Suppressor macrophage treated with lipopolysaccharide for 1 hour (primary cell): ENCODE data around the gene NTF4.
"Not testable (repeated sequence)": the region's sequence is repeated elsewhere in the genome, so short reads cannot be mapped to it uniquely, and the experiment has no call there.

Source experiments
- DNase-seq, 3 donors: peaks; one replicate each; pipeline ENCODE4 v3.0.0-alpha.2; 2020 to 2022

Gene NTF4

GRCh38 chr19:49056101-49056901 is 8.3 kb downstream of the NTF4 start:
- DNase-seq: peak; percentile 48 to 86 (median 69)

DNA sequence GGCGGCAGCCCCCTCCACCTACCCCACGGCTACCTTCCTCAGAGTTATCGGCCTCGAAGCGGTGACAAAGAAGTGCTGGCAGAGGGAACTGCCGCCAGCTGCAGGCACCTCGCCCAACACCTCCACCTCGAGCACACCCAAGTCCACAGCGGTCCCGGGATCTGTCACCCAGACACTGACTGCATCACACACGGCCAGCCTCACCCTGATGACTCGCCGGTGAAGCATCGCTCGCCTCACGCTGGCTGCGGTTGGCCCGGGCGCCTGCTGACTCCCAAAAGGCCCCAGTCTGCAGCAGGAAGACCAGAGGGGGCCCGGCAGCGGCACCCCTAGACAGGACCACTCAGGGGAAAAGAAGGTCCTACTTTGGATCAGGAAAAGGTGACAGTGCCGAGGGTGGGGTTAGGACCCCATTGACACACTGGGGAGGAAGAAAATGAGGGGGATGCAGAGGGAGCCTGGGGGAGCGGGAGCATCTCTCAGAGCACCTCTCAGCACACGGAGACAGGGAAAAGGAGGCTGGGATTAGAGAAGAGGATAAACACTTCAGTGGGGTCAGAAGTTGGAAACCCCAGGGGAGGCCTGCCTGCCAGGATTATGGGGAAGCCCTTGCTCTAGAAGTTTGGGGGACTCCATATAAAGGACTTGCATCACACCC is 14.1 kb downstream of the NTF4 start:
- not testable (repeated sequence) for DNase-seq

GRCh38 chr19:49049834-49050233 is 14.8 kb downstream of the NTF4 start:
- not testable (repeated sequence) for DNase-seq

GRCh38 chr19:49049011-49049410 is 15.6 kb downstream of the NTF4 start, which contains the start of gene CGB8:
TSS of gene CGB8 (minus strand) at chr19:49049111. CDS start at chr19:49048739, 372 bp downstream.
- DNase-seq: not testable (repeated sequence)

DNA sequence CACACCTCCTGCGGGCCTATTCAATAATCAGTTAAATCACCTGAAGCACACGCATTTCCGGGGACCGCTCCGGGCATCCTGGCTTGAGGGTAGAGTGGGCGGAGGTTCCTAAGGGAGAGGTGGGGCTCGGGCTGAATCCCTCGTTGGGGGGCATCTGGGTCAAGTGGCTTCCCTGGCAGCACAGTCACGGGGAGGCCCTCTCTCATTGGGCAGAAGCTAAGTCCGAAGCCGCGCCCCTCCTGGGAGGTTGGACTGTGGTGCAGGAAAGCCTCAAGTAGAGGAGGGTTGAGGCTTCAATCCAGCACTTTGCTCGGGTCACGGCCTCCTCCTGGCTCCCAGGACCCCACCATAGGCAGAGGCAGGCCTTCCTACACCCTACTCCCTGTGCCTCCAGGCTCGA is 21.1 kb downstream of the NTF4 start, which contains the start of gene CGB5:
Gene CGB5, plus strand, starts transcription at position 301 of the 400 bp plus-strand sequence. CDS start 362 bp downstream, outside the sequence.
- not testable (repeated sequence) for DNase-seq

DNA sequence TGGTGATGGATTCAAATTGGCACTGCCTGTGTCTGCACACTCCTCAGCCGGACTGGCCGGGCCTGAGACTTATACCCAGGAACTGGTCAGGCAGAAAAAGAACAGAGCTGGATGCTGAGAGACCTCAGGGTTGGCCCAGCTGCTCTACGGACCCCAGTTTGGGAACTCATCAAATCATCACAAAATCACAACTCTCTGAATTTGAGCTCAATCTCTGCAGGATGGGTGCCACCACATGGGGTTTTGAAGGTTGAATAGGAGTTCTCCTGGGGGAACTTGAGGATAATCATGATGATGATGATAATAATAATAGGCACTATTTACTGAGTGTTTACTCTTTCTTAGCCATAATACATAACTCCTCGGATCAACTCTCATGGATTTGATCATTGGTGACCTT is 22.0 kb downstream of the NTF4 start:
- DNase-seq: not testable (repeated sequence)

DNA sequence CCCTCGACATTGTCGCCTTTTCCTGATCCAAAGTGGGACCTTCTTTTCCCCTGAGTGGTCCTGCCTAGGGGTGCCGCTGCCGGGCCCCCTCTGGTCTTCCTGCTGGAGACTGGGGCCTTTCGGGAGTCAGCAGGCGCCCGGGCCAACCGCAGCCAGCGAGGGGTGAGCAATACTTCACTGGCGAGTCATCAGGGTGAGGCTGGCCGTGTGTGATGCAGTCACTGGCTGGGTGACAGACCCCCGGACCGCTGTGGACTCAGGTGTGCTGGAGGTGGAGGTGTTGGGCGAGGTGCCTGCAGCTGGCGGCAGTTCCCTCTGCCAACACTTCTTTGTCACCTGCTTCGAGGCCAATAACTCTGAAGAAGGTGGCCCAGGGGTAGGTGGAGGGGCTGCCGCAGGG is 22.4 kb downstream of the NTF4 start:
- DNase-seq: no peak

DNA sequence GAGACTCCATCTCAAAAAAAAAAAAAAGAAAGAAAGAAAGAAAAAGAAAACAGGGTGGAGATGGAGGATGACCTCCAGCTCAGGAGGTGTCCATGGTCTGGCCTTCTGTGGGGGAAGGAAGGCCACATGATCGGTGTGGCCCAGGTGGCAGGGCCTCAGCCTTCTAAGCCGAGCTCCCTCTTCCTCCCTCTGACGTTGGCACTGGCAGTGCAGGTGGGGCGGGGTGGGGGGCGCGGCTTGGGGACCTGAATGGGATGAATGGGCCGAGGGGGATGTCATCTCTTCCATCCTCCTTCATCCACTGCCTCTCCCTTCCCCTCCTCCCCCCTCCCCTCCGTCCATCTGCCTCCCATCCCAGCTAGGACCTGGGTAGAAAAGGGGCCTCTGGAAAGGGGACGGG is 24.9 kb downstream of the NTF4 start:
- not testable (repeated sequence) for DNase-seq

GRCh38 chr19:49038557-49039276 is 25.9 kb downstream of the NTF4 start:
- DNase-seq: not testable (repeated sequence)

DNA sequence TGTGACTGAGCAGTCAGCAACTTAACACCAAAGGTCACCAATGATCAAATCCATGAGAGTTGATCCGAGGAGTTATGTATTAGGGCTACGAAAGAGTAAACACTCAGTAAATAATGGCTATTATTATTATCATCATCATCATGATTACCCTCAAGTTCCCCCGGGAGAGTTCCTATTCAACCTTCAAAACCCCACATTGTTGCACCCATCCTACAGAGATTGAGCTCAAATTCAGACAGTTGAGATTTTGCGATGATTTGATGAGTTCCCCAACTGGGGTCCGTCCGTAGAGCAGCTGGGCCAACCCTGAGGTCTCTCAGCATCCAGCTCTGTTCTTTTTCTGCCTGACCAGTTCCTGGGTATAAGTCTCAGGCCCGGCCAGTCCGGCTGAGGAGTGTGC is 26.5 kb downstream of the NTF4 start:
- not testable (repeated sequence) for DNase-seq

DNA sequence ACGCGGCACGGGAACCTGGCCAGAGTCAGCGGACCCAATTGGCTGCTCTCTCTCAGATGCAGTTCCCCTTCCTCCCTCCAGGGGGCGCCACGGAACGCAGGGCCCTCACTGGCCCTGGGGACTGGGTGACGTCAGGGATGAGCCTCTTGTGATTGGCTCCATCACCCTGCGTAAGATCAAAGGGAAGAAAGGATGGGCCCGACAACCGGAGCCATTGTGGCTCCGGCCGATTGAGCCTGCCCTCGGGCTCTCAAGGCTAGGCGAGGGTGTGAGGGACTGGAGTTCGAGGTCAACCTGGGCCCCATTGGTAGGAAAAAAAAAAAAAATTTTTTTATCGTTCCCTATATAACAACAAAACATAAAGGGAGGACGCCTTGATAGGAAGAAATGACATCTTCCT is 27.8 kb downstream of the NTF4 start, which contains the start of gene CGB1:
Gene CGB1, minus strand, starts transcription at position 81 of the 400 bp plus-strand sequence. CDS start 184 bp downstream, outside the sequence.
- DNase-seq: peak; percentile 46 to 56 (median 55)

DNA sequence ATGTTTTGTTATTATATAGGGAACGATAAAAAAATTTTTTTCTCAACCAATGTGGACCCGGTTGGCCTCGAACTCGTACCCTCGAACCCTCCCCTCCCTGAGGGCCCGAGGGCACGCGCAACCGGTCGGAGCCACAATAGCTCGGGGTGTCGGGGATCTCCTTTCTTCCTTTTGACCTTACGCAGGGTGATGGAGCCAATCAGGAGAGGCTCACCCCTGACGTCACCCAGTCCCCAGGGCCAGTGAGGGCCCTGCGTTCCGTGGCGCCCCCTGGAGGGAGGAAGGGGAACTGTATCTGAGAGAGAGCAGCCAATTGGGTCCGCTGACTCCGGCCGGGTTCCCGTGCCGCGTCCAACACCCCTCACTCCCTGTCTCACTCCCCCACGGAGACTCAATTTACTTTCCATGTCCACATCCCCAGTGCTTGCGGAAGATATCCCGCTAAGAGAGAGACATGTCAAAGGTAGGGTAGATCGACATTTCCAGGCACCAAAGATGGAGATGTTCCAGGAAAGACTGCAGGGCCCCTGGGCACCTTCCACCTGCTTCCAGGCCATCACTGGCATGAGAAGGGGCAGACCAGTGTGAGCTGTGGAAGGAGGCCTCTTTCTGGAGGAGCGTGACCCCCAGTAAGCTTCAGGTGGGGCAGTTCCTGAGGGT is 32.8 kb downstream of the NTF4 start, which contains the start of gene CGB2:
Gene CGB2, plus strand, starts transcription at position 249 of the 660 bp plus-strand sequence. Its CDS starts 206 bp downstream, at position 455.
- DNase-seq: peak; percentile 44 to 57 (median 57)

DNA sequence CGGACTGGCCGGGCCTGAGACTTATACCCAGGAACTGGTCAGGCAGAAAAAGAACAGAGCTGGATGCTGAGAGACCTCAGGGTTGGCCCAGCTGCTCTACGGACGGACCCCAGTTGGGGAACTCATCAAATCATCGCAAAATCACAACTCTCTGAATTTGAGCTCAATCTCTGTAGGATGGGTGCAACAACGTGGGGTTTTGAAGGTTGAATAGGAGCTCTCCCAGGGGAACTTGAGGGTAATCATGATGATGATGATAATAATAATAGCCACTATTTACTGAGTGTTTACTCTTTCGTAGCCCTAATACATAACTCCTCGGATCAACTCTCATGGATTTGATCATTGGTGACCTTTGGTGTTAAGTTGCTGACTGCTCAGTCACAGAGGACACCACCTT is 34.3 kb downstream of the NTF4 start:
- not testable (repeated sequence) for DNase-seq

GRCh38 chr19:49029749-49030148 is 34.9 kb downstream of the NTF4 start:
- not testable (repeated sequence) for DNase-seq

DNA sequence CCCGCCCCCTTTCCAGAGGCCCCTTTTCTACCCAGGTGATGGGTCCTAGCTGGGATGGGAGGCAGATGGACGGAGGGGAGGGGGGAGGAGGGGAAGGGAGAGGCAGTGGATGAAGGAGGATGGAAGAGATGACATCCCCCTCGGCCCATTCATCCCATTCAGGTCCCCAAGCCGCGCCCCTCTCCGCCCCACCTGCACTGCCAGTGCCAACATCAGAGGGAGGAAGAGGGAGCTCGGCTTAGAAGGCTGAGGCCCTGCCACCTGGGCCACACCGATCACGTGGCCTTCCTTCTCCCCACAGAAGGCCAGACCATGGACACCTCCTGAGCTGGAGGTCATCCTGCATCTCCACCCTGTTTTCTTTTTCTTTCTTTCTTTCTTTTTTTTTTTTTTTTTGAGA is 35.9 kb downstream of the NTF4 start:
- DNase-seq: not testable (repeated sequence)

DNA sequence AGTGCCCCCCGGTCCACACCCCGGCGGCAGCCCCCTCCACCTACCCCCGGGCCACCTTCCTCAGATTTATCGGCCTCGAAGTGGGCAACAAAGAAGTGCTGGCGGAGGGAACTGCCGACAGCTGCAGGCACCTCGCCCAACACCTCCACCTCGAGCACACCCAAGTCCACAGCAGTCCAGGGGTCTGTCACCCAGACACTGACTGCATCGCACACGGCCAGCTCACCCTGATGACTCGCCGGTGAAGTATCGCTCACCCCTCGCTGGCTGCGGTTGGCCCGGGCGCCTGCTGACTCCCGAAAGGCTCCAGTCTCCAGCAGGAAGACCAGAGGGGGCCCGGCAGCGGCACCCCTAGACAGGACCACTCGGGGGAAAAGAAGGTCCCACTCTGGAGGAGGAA is 39.0 kb downstream of the NTF4 start:
- not testable (repeated sequence) for DNase-seq

DNA sequence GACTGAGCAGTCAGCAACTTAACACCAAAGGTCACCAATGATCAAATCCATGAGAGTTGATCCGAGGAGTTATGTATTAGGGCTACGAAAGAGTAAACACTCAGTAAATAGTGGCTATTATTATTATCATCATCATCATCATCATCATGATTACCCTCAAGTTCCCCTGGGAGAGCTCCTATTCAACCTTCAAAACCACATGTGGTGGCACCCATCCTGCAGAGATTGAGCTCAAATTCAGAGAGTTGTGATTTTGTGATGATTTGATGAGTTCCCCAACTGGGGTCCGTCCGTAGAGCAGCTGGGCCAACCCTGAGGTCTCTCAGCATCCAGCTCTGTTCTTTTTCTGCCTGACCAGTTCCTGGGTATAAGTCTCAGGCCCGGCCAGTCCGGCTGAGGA is 39.5 kb downstream of the NTF4 start:
- not testable (repeated sequence) for DNase-seq

- not testable (repeated sequence) for DNase-seq
These were observed 40.4 kb downstream of the NTF4 start, which contains the start of gene CGB3 for GRCh38 chr19:49024233-49024632. TSS of gene CGB3 (minus strand) at chr19:49024333. CDS start at chr19:49023971, 362 bp downstream.

- peak; percentile 48 to 62 (median 51) for DNase-seq
These were observed 42.5 kb downstream of the NTF4 start for GRCh38 chr19:49022116-49022515.

DNA sequence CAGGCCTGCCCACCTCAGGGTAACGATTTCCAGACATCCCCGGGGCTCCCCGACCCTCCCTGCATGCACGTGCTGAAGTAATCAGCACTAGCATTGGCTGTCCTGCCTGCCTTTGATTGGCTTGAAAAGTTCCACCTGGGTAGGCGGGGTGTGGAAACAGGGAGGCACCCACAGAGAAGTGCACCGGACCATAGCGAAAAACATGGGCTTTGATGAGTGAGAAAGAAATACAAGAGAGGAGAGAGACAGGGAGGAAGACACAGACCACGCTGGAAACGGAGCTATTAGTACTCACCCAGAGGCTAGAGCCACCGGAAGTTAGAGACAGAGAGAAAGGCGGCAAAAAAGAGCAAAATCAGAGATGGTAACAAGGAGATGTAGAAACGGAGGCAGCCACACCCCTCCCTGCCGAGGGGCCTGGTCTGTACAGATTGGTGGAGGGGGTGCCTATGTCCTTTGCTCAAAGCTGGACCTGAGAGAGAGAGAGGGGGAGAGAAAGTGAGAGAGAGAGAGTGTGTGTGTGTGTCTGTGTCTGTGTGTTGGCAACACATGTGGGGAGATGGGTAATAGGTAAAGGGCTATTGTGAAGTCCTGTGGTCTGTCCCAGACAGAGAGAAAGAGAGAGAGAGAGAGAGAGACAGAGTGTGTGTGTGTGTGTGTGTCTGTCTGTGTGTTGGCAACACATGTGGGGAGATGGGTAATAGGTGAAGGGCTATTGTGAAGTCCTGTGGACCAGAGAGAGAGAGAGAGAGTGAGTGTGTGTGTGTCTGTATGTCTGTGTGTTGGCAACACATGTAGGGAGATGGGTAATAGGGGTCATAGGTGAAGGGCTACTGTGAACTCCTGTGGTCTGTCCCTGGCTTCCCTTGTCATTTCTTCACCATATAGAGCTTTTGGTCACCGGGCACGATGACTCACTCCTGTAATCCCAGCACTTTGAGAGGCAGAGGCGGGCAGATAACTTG is 43.4 kb downstream of the NTF4 start:
- peak; percentile 47 to 61 (median 54) for DNase-seq

GRCh38 chr19:49020342-49020741 is 44.3 kb downstream of the NTF4 start:
- DNase-seq: no peak
